ENCODE results near the gene KYNU. TPM values are rescaled to one million over a fixed set of nuclear protein-coding genes. Genes with fewer than 3 reads are reported as not detected.
"Not testable (repeated sequence)": the region's sequence is repeated elsewhere in the genome, so short reads cannot be mapped to it uniquely, and the experiment has no call there.

Gene KYNU
- total RNA-seq, 1 donor from 2014 or later = 2.3 TPM

GRCh38 chr2:143087033-143087432, 209.6 kb downstream of the KYNU start:
- no peaks in the 10 kb centered on the region for H3K36me3 ChIP-seq
- TF ChIP-seq CTCF (IDR thresholded peaks at IDR 0.05) = no peak
- H3K27me3 ChIP-seq = no peaks in the 10 kb centered on the region
- no peaks in the 10 kb centered on the region for H3K9me3 ChIP-seq
- intact Hi-C loops (cut with DNase I) = no loop called here
- H3K4me3 ChIP-seq = no peak overlapping the region
- no peaks in the 10 kb centered on the region for H3K4me1 ChIP-seq
- DNase-seq (ENCODE audit: low spot score in 2 of 2) = no peak
- H3K27ac ChIP-seq = no peak overlapping the region

- no peak for TF ChIP-seq CTCF (IDR thresholded peaks at IDR 0.05)
- Histone ChIP-seq H3K4me1 (no peaks in the 10 kb centered on the region), H3K4me3 (no peak overlapping the region), H3K27me3 (no peaks in the 10 kb centered on the region), H3K27ac (no peak overlapping the region), H3K9me3 (no peaks in the 10 kb centered on the region), H3K36me3 (no peaks in the 10 kb centered on the region)
- intact Hi-C loops (cut with DNase I) = no loop called here
- DNase-seq (ENCODE audit: low spot score in 2 of 2) = no peak
Measured at GRCh38 chr2:143088388-143088787, 210.9 kb downstream of the KYNU start.

GRCh38 chr2:143089520-143089919, 212.1 kb downstream of the KYNU start:
- H3K27ac ChIP-seq; H3K9me3 ChIP-seq; H3K4me3 ChIP-seq; H3K36me3 ChIP-seq; DNase-seq (ENCODE audit: low spot score in 2 of 2); H3K4me1 ChIP-seq; H3K27me3 ChIP-seq; intact Hi-C loops (cut with DNase I): not testable (repeated sequence)
